GM12875 (cell line): ENCODE data around the gene TRABD.
A peak's percentile ranks its signal among the peaks of the same experiment; 100 is the strongest.

ENCODE experiments used
- H3K4me3 ChIP-seq: one replicate; pipeline ENCODE4 v1.5.1; 2011; ENCODE audit warnings: low read depth, low read length, control low read depth
- CTCF ChIP-seq: IDR thresholded peaks from 2 replicates; pipeline ENCODE4 v1.5.1; 2011; ENCODE audit warnings: low read depth, mild to moderate bottlenecking, control low read depth, inconsistent platforms, low read length, moderate library complexity, borderline replicate concordance; ENCODE audit not compliant: insufficient read depth

TRABD gene

GRCh38 chr22:50238755-50239154, 53.0 kb downstream of the TRABD start:
- no peak overlapping the region for H3K4me3 ChIP-seq
- TF ChIP-seq CTCF, result no peak

GRCh38 chr22:50242406-50242949, 56.8 kb downstream of the TRABD start:
- no peak for TF ChIP-seq CTCF
- H3K4me3 ChIP-seq, result no peak overlapping the region

GRCh38 chr22:50243685-50244419, 58.1 kb downstream of the TRABD start:
- H3K4me3 ChIP-seq, result peak overlapping the region; percentile 87
- TF ChIP-seq CTCF, result no peak

GRCh38 chr22:50244420-50245213, 58.9 kb downstream of the TRABD start, which contains the start of gene TUBGCP6:
Gene TUBGCP6, minus strand, starts transcription at chr22:50245023. Its CDS starts 564 bp downstream, at chr22:50244459.
- peak; percentile 35; the same call in 1 of the 2 replicates for TF ChIP-seq CTCF
- H3K4me3 ChIP-seq, result peak within 1 kb of the TSS; percentile 87

DNA sequence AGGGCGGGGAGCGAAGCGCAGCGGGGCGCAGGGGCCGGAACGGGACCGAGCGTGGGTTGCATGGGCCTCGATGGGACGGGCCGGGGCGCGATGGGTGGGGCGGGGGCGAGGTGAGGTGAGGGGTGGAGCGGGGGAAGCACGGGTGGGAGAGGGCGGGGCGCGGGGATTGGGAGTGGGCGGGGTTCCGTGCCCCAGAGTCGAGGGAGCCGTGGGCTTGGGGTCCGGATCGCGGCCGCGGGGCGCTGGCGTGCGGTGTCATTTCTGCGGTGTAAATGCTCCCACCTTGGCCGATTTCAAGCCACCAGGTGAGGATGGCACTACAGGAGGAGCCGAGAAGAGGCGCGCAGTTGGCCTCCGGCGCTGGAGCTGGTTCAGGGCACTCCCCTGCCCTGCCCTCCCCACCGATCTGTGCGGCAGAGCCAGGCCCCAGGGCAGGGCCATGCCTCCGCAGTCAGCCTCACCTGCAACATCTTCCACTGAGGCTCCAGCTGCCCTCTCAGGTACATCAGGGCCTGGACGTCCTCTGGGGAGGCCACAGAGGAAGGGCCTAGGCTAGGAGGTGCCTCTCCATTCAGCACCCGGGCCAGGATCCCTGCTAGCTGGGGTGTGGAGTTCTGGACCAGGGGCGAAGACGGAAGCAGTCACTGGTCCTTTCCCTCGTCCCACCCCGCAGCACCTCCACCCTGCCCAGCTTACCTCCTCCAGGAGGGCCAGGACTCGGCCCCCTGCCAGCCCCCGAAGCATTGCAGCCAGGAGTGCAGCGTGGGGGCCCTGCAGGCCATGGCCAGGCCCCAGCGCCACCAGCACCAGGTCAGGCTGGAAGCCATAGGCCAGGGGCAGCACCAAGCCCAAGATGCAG, 59.7 kb downstream of the TRABD start:
- peak overlapping the region; percentile 87 for H3K4me3 ChIP-seq
- no peak for TF ChIP-seq CTCF

GRCh38 chr22:50246242-50247175, 60.8 kb downstream of the TRABD start:
- TF ChIP-seq CTCF, result no peak
- H3K4me3 ChIP-seq, result no peak overlapping the region
